ENCODE results near the gene NHS.

- no peak for TF ChIP-seq CTCF (IDR thresholded peaks at IDR 0.05; ENCODE audit: insufficient read depth, low read length)
- no peak for TF ChIP-seq POLR2AphosphoS5 (IDR thresholded peaks at IDR 0.05; ENCODE audit: low read depth)
Observed at GRCh38 chrX:17525266-17525665, 150.3 kb downstream of the NHS start.
